Kidney tubule cell (primary cell): ENCODE results near the gene TMEM106C.
"Not testable (repeated sequence)": the region's sequence is repeated elsewhere in the genome, so short reads cannot be mapped to it uniquely, and the experiment has no call there.

Experiments used
- DNase-seq: peaks from one replicate; pipeline ENCODE4 v3.0.0-alpha.2; 2018; ENCODE audit warnings: low spot score

Gene TMEM106C

GRCh38 chr12:47949441-47950341, 13.7 kb upstream of the TMEM106C start:
- DNase-seq, result peak; percentile 83

DNA sequence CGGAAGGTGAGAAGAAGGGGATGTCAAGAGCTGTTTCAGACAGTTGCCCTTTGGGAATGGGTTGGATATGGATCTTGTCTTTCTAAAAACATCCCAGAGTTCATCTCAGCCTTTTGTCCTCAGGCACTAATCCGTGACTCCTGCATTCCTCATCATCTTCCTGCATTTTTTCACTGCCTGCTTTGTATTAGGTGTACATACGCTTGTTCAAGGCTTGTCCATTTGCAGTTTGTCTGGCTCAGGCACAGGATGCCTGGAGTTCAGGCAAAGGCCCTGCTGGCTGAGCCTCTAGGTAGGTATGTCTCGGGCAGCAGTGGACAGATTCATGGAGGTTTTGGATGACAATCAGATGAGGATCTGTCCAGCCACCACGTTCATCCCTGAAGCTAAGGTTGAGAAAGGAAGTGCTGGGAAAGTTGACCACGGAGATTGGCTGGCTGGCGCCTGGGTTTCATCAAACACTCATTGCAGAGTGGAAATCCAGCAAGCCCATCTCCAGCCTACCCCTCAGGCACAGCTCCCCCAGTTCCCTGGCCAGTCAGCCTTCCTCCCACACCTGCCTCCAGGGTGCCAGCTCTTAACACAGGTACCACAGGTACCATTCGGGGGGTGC, 12.4 kb upstream of the TMEM106C start:
- DNase-seq, result peak; percentile 33

- DNase-seq, result peak; percentile 7
Observed at GRCh38 chr12:47954058-47954457, 9.3 kb upstream of the TMEM106C start.

DNA sequence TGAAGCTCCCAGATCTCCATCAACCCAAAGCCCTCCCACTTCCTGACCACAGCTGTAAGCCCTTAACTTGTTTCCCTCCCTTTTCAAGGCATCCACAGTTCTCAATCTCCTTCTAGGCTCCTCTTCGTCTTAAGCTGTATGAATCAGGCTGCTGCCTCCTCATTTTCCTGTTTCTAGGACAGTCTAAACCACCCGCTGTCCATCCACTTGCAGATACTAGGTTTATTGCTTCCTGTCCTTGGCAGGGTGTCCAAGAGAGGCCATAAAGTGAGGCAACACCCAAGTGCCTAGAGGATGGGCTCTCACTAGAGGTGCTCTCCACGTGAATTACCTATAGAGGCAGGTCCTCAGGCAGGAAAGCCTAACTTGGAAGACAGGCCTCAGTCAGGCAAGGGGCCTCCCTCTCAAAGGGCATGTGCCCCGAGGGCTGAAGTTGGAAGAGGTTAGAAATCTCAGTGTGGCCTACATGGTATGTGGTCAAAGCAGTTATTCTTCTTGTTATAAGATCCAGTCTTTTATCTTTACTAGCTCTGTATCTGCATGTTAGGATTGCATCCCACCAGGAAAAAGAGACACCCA, 8.8 kb upstream of the TMEM106C start:
- no peak for DNase-seq

- no peak for DNase-seq
Observed at GRCh38 chr12:47955059-47955458, 8.3 kb upstream of the TMEM106C start.

DNA sequence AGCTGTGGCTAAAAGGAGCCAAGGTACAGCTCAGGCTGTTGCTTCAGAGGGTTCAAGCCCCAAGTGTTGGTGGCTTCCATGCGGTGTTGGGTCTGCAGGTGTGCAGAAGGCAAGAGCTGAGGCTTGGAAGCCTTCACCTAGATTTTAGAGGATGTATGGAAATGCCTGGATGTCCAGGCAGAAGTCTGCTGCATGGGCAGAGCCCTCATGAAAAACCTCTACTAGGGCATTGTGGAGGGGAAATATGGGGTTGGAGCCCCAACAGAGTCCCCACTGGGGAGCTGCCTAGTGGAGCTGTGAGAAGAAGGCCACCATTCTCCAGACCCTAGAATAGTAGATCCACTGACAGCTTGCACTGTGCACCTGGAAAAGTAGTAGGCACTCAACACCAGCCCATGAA, 5.7 kb upstream of the TMEM106C start:
- DNase-seq, result not testable (repeated sequence)

GRCh38 chr12:47962198-47962597, 1.2 kb upstream of the TMEM106C start:
- DNase-seq, result no peak

GRCh38 chr12:47964106-47964728, 821 bp downstream of the TMEM106C start:
- DNase-seq, result peak; percentile 32

DNA sequence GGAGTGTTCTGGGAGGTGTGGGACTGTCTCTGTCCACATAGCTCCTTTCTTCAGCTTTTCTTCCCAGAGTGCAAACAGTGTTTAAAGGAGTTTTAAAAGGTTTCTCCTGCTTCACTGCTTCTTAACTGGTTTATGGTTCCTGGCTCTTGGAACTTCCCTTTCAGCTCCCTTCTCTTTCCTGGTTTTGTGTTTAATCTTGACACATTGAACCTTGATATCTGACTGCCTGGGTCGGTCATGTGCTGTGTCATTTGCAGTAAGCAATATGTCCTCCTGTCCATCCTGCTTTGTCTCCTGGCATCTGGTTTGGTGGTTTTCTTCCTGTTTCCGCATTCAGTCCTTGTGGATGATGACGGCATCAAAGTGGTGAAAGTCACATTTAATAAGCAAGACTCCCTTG, 2.2 kb downstream of the TMEM106C start:
- no peak for DNase-seq

- no peak for DNase-seq
Observed at GRCh38 chr12:47967461-47968321, 4.3 kb downstream of the TMEM106C start.

DNA sequence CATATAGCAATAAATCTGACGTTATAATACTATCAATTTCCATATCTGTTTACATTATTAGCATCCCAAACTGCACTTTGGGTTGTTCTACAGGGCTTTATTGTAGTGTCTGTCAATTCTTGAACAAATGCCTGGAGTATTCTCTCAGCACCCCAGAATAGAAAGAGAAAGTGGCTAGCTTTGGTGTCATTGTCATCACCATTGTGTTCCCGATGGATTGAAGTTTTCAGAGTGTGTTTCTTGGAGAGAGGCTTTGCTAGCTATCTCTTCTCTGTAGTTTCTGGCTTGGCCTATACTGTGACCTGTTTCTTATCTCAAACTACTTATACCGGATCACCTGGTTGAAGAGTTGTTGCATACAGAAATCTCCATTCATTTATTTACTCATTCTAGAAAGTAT, 6.4 kb downstream of the TMEM106C start:
- no peak for DNase-seq

- no peak for DNase-seq
Observed at GRCh38 chr12:47970843-47971242, 7.4 kb downstream of the TMEM106C start.

DNA sequence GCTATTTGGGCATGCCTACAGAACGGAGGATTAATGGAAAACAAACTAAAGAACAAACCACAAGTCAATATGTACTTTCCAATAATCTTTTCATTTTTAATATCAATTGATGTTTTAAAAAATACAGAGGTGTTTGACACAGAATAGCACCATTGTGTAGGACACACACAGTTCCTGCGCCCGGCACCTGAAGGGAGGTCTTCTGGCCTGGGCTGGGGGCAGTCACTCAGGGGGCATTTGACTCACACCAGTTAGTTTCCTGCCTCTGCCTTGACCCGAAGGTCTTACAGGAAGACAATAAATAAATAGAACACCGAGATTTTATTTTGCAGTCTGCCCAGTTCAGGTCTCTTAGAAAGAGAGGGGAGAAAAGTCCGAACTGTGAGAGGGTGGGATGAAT, 9.5 kb downstream of the TMEM106C start:
- DNase-seq, result no peak

DNA sequence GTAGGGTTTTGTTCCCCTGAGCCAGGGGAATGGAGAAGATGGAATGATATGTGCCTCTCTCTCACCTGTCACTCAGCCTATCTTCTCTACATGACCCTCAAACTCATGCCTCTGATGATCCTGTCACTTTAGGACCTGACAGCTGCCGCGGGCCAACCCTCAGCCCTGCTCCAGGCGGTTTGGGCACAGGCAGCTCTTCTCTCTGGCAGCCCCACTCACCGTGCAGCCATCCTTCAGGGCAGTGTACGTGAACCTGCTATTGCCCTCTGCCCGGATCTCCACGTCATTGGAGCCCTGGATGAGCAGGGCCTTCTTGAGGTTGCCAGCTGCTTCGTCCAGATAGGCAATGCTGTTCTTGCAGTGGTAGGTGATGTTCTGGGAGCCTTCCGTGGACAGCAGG, 10.5 kb downstream of the TMEM106C start:
- DNase-seq, result no peak

DNA sequence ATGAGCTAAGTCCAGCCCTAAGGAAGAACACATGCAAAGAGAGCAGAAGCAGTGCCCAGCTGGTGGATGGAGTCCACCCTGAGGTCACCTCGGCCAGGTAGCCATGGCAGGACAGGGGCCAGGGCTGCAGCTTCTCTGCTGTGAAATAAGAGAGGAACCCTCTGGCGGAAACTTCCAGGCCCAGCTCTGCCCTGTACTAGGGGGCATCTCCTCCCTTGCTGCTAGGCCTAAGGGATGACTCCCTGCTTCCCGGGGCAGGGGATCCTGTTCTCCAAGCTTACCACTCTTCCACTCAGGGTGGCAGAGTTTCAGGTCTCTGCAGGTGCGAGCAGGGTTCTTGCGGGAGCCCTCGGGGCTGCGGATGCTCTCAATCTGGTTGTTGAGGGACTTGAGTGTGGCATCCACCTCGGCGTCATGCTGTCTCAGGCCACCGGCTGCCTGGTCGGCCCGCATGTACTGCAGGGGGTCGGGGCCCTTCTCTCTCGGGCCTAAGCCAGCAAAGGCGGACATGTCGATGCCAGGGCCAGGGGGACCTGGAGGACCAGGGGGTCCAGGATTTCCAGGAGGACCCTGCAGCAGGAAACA, 11.7 kb downstream of the TMEM106C start:
- DNase-seq, result no peak

GRCh38 chr12:47975816-47976215, 12.4 kb downstream of the TMEM106C start:
- DNase-seq, result no peak

DNA sequence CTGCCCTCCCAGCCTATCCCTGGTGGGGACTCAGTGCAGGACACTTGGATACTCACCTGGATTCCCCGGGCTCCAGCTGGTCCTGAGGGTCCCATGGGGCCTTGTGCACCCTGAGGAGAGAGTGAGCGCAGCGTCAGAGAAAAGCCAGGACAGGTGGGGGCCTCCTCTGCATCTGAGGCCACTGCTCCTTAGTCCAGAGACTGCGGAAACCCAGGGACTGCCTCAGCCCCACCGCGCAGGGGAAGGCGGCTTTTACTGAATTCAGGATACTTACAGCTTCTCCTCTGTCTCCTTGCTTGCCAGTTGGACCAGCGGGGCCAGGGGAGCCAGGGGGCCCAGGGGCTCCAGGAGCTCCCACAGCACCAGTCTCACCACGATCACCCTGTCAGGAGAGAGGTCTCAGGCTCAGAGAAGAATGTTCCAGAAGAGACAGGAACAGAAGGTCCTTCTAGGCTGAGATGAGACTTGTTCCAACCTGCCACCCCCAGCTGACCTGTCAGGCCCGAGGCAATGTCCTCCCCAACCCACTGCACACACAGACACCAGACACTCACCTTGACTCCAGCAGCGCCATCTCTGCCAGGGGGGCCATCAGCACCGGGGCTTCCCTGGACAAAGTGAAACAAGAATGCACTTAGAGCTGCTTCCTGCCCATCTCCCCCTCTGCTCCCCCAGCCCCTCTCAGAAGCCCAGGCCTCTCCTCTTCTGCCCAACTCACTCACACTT, 13.8 kb downstream of the TMEM106C start:
- no peak for DNase-seq

DNA sequence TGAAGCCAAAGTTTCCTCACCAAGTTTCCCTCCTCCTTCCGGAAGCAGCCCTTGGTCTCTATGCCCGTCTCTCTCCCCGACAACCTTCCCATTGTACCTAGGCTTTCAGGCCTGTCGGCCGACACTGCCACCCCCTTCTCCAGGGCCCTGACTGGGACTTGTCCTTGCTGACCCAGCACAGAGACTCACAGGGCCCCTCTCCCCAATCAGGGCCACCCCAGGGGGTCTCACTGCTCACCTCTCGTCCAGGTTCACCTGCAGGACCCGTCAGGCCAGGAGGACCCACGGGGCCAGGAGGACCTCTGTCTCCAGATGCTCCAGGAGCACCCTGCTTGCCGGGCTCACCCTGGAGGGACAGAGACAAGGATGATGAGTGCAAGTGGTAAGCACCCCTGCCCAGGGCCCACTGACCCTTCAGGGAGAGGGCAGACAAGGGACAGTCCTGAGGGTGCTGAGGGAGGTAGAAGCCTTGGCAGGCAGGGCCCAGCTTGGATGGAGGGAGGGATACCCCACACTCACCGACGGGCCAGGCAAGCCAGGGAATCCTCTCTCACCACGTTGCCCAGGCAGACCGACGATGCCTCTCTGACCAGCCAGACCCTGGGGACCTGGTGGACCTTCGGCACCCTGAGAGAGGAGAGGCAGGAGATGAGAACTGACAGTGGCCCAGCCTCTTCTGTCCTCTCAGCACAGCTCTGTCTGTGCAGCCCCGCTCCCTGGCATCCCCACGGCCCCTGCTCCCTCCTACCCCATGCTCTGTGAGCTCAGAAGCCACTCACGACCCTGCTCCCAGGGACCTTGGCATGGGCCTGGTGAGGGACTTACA, 14.6 kb downstream of the TMEM106C start:
- no peak for DNase-seq

GRCh38 chr12:47978598-47978873, 15.1 kb downstream of the TMEM106C start:
- no peak for DNase-seq

GRCh38 chr12:47979166-47979565, 15.8 kb downstream of the TMEM106C start:
- no peak for DNase-seq
